Smooth muscle cell (in vitro differentiated cells): ENCODE measurements around the gene BAZ2A. TPM values are rescaled to one million over a fixed set of nuclear protein-coding genes. Genes with fewer than 3 reads are reported as not detected.

Experiments
- DNase-seq: peaks from one replicate; lab custom pipeline; 2025; ENCODE audit not compliant: unreplicated experiment; lab: John Stamatoyannopoulos, UW
- H2AFZ ChIP-seq: fragments of 200-600 bp; sonication (generic); 2 replicates; pipeline ENCODE4 v1.6.0; 2016; ENCODE audit warnings: antibody characterized with exemption, low read depth, mild to moderate bottlenecking
- H3F3A ChIP-seq: fragments of 200-600 bp; sonication (generic); 2 replicates; pipeline ENCODE4 v1.6.0; 2017; ENCODE audit warnings: antibody characterized with exemption, low read depth
- H3K27ac ChIP-seq: fragments of 200-600 bp; sonication (generic); 2 replicates; pipeline ENCODE4 v1.5.1; 2016; ENCODE audit warnings: low read depth, mild to moderate bottlenecking
- H3K27me3 ChIP-seq: fragments of 200-600 bp; sonication (generic); 2 replicates; pipeline ENCODE4 v1.6.1; 2016; ENCODE audit warnings: low read depth, mild to moderate bottlenecking
- H3K36me3 ChIP-seq: fragments of 200-600 bp; sonication (generic); 2 replicates; pipeline ENCODE4 v1.5.1; 2016; ENCODE audit warnings: low read depth
- H3K4me1 ChIP-seq: fragments of 200-600 bp; sonication (generic); 2 replicates; pipeline ENCODE4 v1.5.1; 2016; ENCODE audit warnings: low read depth
- H3K4me2 ChIP-seq: fragments of 200-600 bp; sonication (generic); 2 replicates; pipeline ENCODE4 v1.6.0; 2016; ENCODE audit warnings: mild to moderate bottlenecking
- H3K4me3 ChIP-seq: fragments of 200-600 bp; sonication (generic); 2 replicates; pipeline ENCODE4 v1.5.1; 2016; ENCODE audit warnings: mild to moderate bottlenecking
- H3K79me2 ChIP-seq: fragments of 200-600 bp; sonication (generic); 2 replicates; pipeline ENCODE4 v1.6.0; 2016; ENCODE audit warnings: low read depth, mild to moderate bottlenecking
- H3K9ac ChIP-seq: fragments of 200-600 bp; sonication (generic); 2 replicates; pipeline ENCODE4 v1.6.0; 2016; ENCODE audit warnings: low read depth
- H3K9me3 ChIP-seq: fragments of 200-600 bp; sonication (generic); replicated peaks from 2 replicates; pipeline ENCODE4 v1.5.1; 2016; ENCODE audit warnings: low read depth
- H4K20me1 ChIP-seq: fragments of 200-600 bp; sonication (generic); 2 replicates; pipeline ENCODE4 v1.6.0; 2016; ENCODE audit warnings: low read depth
- WGBS: methylation state at CpG from one replicate; pipeline ENCODE4 v1.1.7; 2016; ENCODE audit warnings: low lambda C conversion rate; 5-methylcytosine and 5-hydroxymethylcytosine counted together
- polyA plus RNA-seq: library from polyadenylated mRNA; unstranded; fragments of >200 nt; fragmentation: Nextera tagmentation; extraction: Ambion mirVana; gene quantifications from 2 replicates; pipeline ENCODE4 v1.2.1, GENCODE V29; 2016
- total RNA-seq: library from RNA; depleted of rRNA; stranded (reverse); fragments of >200 nt; gene quantifications from 2 replicates; pipeline ENCODE4 v1.2.3, GENCODE V29; 2014
- TF ChIP-seq, protein P1 (sequence below): fragments of 200-600 bp; sonication (generic); IDR thresholded peaks from 2 replicates; pipeline ENCODE4 v1.5.1; 2017; ENCODE audit warnings: borderline replicate concordance, mild to moderate bottlenecking, antibody characterized with exemption; ENCODE audit not compliant: insufficient read depth, poor library complexity, severe bottlenecking

Gene BAZ2A
- total and polyA plus RNA-seq, 2 experiments from 2014 or later = 26.2 to 34.1 TPM

GRCh38 chr12:56634242-56634836, 4.2 kb upstream of the BAZ2A start:
- TF ChIP-seq, protein P1, sequence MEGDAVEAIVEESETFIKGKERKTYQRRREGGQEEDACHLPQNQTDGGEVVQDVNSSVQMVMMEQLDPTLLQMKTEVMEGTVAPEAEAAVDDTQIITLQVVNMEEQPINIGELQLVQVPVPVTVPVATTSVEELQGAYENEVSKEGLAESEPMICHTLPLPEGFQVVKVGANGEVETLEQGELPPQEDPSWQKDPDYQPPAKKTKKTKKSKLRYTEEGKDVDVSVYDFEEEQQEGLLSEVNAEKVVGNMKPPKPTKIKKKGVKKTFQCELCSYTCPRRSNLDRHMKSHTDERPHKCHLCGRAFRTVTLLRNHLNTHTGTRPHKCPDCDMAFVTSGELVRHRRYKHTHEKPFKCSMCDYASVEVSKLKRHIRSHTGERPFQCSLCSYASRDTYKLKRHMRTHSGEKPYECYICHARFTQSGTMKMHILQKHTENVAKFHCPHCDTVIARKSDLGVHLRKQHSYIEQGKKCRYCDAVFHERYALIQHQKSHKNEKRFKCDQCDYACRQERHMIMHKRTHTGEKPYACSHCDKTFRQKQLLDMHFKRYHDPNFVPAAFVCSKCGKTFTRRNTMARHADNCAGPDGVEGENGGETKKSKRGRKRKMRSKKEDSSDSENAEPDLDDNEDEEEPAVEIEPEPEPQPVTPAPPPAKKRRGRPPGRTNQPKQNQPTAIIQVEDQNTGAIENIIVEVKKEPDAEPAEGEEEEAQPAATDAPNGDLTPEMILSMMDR = no peak
- H3K4me1 ChIP-seq = peaks cover 47% of the 10 kb centered on the region
- H3K36me3 ChIP-seq = no peaks in the 10 kb centered on the region
- no peak for DNase-seq
- H3K79me2 ChIP-seq = peaks cover 59% of the 10 kb centered on the region
- peaks cover 25% of the 10 kb centered on the region for H3F3A ChIP-seq
- no peaks in the 10 kb centered on the region for H3K9me3 ChIP-seq
- H3K4me3 ChIP-seq = peak overlapping the region; percentile 69
- peak overlapping the region; percentile 54 for H3K27ac ChIP-seq
- peak overlapping the region; percentile 98 for H3K4me2 ChIP-seq
- H3K27me3 ChIP-seq = no peaks in the 10 kb centered on the region
- H3K9ac ChIP-seq = peak overlapping the region; percentile 83
- no peak overlapping the region for H2AFZ ChIP-seq
- WGBS = 3% methylated on average over 27 of the region's 27 CpGs
- peaks cover 47% of the 10 kb centered on the region for H4K20me1 ChIP-seq

DNA sequence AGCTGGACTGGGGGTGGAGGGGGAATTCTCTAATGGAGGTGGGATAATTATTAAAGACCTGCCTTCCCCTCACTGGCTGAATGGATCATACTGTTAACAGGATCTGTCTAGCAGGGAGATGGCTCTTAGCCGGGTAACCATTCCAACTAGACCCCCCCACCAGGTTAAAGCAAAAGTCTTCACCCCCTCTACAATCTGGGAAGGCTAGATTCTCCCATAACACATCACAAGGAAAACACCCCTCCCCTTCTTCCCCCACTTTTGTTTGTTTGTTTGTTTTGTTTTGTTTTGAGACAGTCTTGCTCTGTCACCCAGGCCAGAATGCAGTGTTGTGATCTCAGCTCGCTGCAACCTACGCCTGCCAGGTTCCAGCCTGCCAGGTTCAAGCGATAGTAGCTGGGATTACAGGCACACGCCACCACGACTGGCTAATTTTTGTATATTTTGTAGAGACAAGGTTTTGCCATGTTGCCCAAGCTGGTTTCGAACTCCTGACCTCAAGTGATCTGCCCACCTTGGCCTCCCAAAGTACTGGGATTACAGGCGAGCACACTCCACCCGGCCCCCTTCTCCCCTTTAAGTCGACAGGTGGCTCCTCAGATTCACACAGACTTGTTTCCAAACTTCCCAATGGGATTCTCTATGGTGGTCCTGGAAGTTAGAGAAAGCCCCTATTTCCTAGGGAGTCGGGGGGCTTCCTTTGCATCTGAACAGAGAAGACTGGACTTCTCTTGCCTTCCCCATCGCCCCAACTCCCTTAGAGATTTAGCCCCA, 3.5 kb upstream of the BAZ2A start:
- H3K27ac ChIP-seq = peak overlapping the region; percentile 54
- H3K4me3 ChIP-seq = peak overlapping the region; percentile 69
- peak overlapping the region; percentile 98 for H3K4me2 ChIP-seq
- TF ChIP-seq, protein P1 = no peak
- DNase-seq = no peak
- no peaks in the 10 kb centered on the region for H3K36me3 ChIP-seq
- peaks cover 25% of the 10 kb centered on the region for H3F3A ChIP-seq
- H3K4me1 ChIP-seq = peaks cover 47% of the 10 kb centered on the region
- H3K9ac ChIP-seq = peak overlapping the region; percentile 83
- H2AFZ ChIP-seq = no peak overlapping the region
- whole genome bisulfite sequencing = 39% methylated on average over 12 of the region's 12 CpGs
- no peaks in the 10 kb centered on the region for H3K27me3 ChIP-seq
- H4K20me1 ChIP-seq = peaks cover 54% of the 10 kb centered on the region
- H3K79me2 ChIP-seq = peaks cover 66% of the 10 kb centered on the region
- H3K9me3 ChIP-seq = no peaks in the 10 kb centered on the region

DNA sequence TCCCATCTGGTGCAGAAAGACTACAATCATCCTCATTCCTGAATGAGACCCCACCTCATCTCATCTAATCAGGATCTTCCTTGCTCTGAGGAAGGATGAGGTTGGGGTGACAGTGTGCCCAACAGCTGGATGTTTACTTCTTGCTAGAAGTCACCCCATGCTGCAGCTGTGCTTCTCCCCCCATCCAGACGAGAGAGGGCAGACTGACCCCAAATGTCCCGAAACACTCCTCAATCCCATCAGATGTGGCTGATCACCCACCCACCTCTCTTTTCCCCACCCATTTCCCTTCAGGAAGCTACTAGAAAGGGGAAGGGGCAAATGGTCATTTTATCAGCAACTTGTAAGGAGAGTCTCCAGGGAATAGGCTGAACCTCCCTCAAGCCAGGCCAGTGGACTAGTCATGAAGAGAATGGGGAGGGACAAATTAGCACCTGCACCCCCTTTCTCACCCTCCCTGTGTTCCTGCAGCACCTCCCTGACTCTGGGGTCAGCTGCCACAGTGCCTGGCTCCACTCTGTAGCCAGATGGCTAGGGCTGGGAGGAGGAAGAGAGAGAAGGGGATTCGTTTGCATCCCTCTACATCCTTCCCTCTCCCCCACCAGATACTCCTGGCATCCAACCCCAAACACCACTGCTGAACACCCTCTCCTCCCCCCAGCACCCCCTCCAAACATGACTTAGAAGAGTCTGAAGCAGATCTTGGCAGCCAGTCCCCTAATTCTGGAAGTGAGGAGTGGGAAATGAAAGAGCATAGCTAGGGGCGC, 2.8 kb upstream of the BAZ2A start:
- no peak overlapping the region for H3K9ac ChIP-seq
- TF ChIP-seq, protein P1 = no peak
- H3K27me3 ChIP-seq = no peaks in the 10 kb centered on the region
- peaks cover 62% of the 10 kb centered on the region for H4K20me1 ChIP-seq
- peak overlapping the region; percentile 54 for H3K27ac ChIP-seq
- no peaks in the 10 kb centered on the region for H3K9me3 ChIP-seq
- no peak overlapping the region for H2AFZ ChIP-seq
- H3K4me2 ChIP-seq = peak overlapping the region; percentile 98
- WGBS = 69% methylated on average over 4 of the region's 4 CpGs
- H3K4me3 ChIP-seq = peak overlapping the region; percentile 20
- no peak for DNase-seq
- peaks cover 20% of the 10 kb centered on the region for H3F3A ChIP-seq
- H3K36me3 ChIP-seq = no peaks in the 10 kb centered on the region
- H3K4me1 ChIP-seq = peaks cover 54% of the 10 kb centered on the region
- H3K79me2 ChIP-seq = peaks cover 74% of the 10 kb centered on the region
